Measurements from ENCODE around the gene RAX.

DNA sequence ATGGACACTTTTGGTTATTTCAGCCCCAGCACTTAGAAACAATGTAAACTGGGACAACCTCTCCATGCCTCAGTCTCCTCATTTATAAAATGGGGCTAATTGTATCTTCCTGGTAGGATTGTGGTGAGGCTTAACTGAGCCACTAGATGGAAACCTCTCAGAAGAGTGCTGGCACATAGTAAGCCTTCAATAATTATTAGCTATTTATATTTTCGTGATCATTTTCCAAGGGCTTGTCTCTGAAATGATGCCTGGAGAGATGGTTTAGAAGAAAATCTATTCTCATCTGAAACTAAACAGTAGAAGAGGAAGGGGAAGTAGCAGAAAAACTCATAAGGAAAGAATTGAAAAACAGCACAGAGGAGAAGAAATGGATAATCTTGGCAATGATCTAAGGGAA, 6.8 kb downstream of the RAX start:
- TF ChIP-seq, protein P1, sequence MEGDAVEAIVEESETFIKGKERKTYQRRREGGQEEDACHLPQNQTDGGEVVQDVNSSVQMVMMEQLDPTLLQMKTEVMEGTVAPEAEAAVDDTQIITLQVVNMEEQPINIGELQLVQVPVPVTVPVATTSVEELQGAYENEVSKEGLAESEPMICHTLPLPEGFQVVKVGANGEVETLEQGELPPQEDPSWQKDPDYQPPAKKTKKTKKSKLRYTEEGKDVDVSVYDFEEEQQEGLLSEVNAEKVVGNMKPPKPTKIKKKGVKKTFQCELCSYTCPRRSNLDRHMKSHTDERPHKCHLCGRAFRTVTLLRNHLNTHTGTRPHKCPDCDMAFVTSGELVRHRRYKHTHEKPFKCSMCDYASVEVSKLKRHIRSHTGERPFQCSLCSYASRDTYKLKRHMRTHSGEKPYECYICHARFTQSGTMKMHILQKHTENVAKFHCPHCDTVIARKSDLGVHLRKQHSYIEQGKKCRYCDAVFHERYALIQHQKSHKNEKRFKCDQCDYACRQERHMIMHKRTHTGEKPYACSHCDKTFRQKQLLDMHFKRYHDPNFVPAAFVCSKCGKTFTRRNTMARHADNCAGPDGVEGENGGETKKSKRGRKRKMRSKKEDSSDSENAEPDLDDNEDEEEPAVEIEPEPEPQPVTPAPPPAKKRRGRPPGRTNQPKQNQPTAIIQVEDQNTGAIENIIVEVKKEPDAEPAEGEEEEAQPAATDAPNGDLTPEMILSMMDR (IDR thresholded peaks at IDR 0.05; ENCODE audit: low read depth, low read length) = no peak; the same call in 1 of the 2 replicates
- no peak for TF ChIP-seq EZH2phosphoT487 (IDR thresholded peaks at IDR 0.05; ENCODE audit: low read depth)
